Left kidney (tissue), 2 donors: ENCODE measurements around the gene SOX8. TPM values are rescaled to one million over a fixed set of nuclear protein-coding genes. Genes with fewer than 3 reads are reported as not detected.
"Not testable (repeated sequence)": the region's sequence is repeated elsewhere in the genome, so short reads cannot be mapped to it uniquely, and the experiment has no call there.

ENCODE experiments used
- DNase-seq: peaks from one replicate; pipeline ENCODE4 v3.0.0-alpha.2; 2013
- polyA plus RNA-seq: library from polyadenylated mRNA; unstranded; fragments of 120-200 nt; gene quantifications from one replicate; pipeline ENCODE4 v1.2.1, GENCODE V29; 2013; ENCODE audit not compliant: insufficient read length

The SOX8 gene
- polyA plus RNA-seq, 1 donor = 2.9 TPM

- not testable (repeated sequence) for DNase-seq
These were observed 43.7 kb downstream of the SOX8 start for GRCh38 chr16:1025183-1025809.

GRCh38 chr16:1026057-1026783 is 44.6 kb downstream of the SOX8 start:
- no peak for DNase-seq

DNA sequence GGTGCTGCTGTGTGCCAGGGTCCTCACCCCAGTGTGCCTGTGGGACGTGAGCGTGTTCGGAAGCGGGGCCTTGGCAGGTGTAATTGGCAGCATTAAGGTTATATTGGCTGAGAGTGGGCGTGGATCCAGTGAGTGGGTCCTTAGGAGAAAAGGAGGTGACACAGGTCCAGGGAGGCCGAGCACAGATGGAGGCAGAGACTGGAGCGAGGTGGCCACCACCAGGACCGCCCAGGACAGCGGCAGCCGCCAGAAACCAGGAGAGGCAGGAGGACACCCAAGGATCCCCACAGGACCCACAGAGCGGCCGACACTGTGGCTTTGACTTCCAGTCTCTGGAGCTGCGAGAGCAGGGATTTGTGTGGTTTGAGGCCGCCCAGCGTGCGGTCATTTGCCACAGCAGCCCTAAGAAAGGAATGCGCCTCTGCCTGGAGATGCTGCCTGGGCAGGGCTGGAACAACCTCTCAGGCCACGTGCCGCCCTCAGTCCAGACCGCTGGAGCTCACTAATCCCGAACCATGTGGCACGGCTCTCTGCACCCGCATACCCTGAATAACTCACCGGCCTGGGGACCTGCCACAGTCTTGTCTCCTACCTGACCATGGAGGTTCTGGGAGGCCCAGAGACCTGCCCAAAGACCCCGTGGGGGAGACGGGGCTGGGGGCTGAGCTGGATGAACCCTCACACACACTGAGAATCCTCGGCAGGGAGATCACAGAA is 45.4 kb downstream of the SOX8 start:
- no peak for DNase-seq

- no peak for DNase-seq
These were observed 45.9 kb downstream of the SOX8 start for GRCh38 chr16:1027501-1027815.

GRCh38 chr16:1028056-1028455 is 46.5 kb downstream of the SOX8 start:
- no peak for DNase-seq

- no peak for DNase-seq
These were observed 47.1 kb downstream of the SOX8 start for GRCh38 chr16:1028524-1029258.

DNA sequence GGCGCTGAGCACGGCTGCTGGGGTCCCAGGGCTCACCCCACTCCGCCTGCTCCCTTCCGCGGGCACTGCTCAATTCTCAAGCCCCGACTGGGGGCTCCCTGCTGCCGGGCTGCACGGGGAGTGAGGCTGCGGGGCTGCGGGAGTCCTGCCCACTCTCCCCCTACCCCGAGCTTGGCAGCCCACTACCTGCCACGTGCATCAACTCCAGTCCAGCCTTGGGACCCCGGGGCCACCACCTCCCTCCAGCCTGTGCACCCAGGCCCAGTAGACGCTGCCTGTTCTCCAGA is 47.6 kb downstream of the SOX8 start:
- no peak for DNase-seq

DNA sequence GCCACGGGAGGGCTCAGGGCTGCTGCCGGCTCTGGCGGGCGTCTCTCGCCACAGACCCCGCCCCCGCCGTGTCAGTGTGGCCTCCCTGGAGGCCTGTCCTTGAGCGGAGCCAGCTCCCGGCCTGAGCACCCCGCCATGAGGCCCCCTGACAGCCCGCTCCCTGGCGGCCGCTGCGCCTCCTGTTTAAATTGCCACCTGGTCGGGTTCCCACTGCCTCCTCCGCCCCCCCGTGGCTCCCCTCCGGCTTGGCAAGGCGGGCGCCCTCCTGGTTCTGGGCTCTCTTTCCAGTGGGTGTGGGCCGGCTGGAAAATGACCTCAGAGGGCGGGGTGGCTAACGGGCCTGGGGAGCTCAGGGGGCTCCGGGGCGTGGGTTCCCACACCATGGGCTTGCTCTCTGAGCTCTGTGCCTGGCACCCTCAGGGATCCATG is 48.9 kb downstream of the SOX8 start:
- no peak for DNase-seq

DNA sequence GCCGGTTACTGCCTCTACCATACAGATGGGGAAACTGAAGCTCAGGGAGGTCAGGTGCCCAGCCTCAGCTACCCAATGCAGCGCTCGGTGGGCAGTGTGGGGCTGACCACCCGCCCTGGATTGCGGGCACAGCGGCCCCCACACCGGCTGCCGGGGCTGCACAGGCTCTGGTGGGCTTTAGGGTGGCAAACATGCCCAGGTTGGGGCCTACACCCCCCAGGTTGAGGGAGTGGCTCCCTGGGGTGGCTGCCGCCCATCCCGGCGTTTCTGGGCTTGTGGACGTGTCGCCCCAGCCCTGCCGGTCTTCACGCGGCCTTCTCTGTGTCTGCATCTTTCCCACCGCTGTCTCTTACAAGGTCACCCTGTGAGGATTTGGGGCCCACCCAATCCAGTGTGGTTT is 50.1 kb downstream of the SOX8 start:
- no peak for DNase-seq

- DNase-seq = no peak
These were observed 51.0 kb downstream of the SOX8 start for GRCh38 chr16:1032607-1033006.

DNA sequence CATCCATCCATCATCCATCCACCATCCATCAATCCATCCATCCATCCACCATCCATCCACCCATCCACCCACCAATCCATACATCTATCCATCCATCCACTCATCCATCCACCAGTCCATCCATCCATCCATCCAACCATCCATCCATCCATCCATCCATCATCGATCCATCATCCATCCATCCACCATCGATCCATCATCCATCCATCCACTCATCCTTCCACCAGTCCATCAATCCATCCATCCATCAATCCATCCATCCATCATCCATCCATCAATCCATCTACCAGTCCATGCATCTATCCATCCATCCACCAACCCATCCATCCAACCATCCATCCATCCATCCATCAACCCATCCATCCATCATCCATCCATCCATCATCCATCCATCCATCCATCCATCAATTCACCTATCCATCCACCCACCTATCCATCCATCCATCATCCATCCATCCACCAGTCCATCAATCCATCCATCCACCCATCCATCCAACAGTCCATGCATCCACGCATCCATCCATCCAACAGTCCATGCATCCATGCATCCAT is 51.6 kb downstream of the SOX8 start:
- DNase-seq = no peak

GRCh38 chr16:1034230-1035065 is 52.9 kb downstream of the SOX8 start:
- no peak for DNase-seq

GRCh38 chr16:1035066-1035415 is 53.5 kb downstream of the SOX8 start:
- no peak for DNase-seq

DNA sequence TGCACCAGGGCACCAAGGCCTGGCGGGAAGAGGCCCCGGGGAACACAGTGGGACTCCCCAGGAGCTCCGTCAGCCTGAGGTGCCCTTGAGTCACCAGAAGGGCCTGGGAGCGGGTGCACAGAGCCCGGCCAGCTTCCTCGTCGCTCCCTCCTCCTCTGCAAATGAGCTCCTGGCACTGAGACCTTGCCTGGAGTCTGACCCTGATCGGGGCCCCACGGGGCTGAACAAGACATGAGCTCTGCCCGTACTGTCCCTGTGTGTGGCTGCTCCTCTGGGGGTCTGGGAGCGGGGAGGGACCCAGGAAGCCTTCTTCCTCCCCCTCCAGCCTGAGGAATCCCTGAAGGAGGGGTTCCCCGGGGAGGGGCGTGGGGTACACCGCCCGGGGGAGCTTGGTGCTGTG is 54.6 kb downstream of the SOX8 start:
- no peak for DNase-seq

Other genes starting within 250 kb of the SOX8 start
- gene CIAO3, start 240.8 kb upstream of the SOX8 start, polyA plus RNA-seq = 26.7 TPM
- 17.1 TPM for gene MSLN, start 221.0 kb upstream of the SOX8 start, polyA plus RNA-seq
- 10.7 TPM for gene RPUSD1, start 193.4 kb upstream of the SOX8 start, polyA plus RNA-seq
- gene CHTF18, start 193.2 kb upstream of the SOX8 start, polyA plus RNA-seq = 22.9 TPM
- 0.42 TPM for gene GNG13, start 181.0 kb upstream of the SOX8 start, polyA plus RNA-seq
- gene LMF1, start 10.8 kb upstream of the SOX8 start, polyA plus RNA-seq = 18.7 TPM
- 0.27 TPM for gene SSTR5, start 91.0 kb downstream of the SOX8 start, polyA plus RNA-seq
- gene C1QTNF8, start 114.5 kb downstream of the SOX8 start, polyA plus RNA-seq = not detected
- gene CACNA1H, start 171.3 kb downstream of the SOX8 start, polyA plus RNA-seq = 17.0 TPM
- 0.85 TPM for gene TPSG1, start 243.5 kb downstream of the SOX8 start, polyA plus RNA-seq
- gene TPSB2, start 248.4 kb downstream of the SOX8 start, polyA plus RNA-seq = 0.18 TPM